ENCODE data around the gene ARHGAP26. TPM values are rescaled to one million over a fixed set of nuclear protein-coding genes. Genes with fewer than 3 reads are reported as not detected.

Gene ARHGAP26
- total RNA-seq, 1 donor from 2014 or later: 42.1 TPM

- no peak overlapping the region for H3K27ac ChIP-seq
- H3K4me1 ChIP-seq: no peaks in the 10 kb centered on the region
- DNase-seq (no peak), ATAC-seq (no peak)
- H3K36me3 ChIP-seq: no peaks in the 10 kb centered on the region
- intact Hi-C loops (cut with DNase I): no loop called here
- no peaks in the 10 kb centered on the region for H3K9me3 ChIP-seq
- H3K4me3 ChIP-seq: no peak overlapping the region
- no peaks in the 10 kb centered on the region for H3K27me3 ChIP-seq (ENCODE audit: low read depth)
- TF ChIP-seq CTCF (IDR thresholded peaks at IDR 0.05): no peak
These were observed 484.6 kb downstream of the ARHGAP26 start for GRCh38 chr5:143254819-143255218.

- no peak for TF ChIP-seq CTCF (IDR thresholded peaks at IDR 0.05)
- Histone ChIP-seq H3K4me1 (no peaks in the 10 kb centered on the region), H3K36me3 (no peaks in the 10 kb centered on the region), H3K4me3 (no peak overlapping the region), H3K27me3 (ENCODE audit: low read depth) (no peaks in the 10 kb centered on the region), H3K9me3 (no peaks in the 10 kb centered on the region), H3K27ac (no peak overlapping the region)
- intact Hi-C loops (cut with DNase I): no loop called here
- ATAC-seq: no peak
- no peak for DNase-seq
These were observed 488.5 kb downstream of the ARHGAP26 start for GRCh38 chr5:143258559-143259253.

- Histone ChIP-seq H3K27ac (no peak overlapping the region), H3K4me3 (no peak overlapping the region), H3K4me1 (no peaks in the 10 kb centered on the region), H3K36me3 (no peaks in the 10 kb centered on the region), H3K27me3 (ENCODE audit: low read depth) (no peaks in the 10 kb centered on the region), H3K9me3 (no peaks in the 10 kb centered on the region)
- TF ChIP-seq CTCF (IDR thresholded peaks at IDR 0.05): no peak
- no peak for DNase-seq
- no peak for ATAC-seq
- intact Hi-C loops (cut with DNase I): no loop called here
These were observed 489.1 kb downstream of the ARHGAP26 start for GRCh38 chr5:143259254-143259605.

GRCh38 chr5:143261748-143262392 lies 491.7 kb downstream of the ARHGAP26 start:
- ATAC-seq: peak in 1 of 2 donors; percentile 32
- intact Hi-C loops (cut with DNase I): no loop called here

More at GRCh38 chr5:143261748-143262392, 491.7 kb downstream of the ARHGAP26 start:
- DNase-seq: no peak
- Histone ChIP-seq H3K36me3 (no peaks in the 10 kb centered on the region), H3K9me3 (peaks cover 4% of the 10 kb centered on the region), H3K27ac (no peak overlapping the region), H3K4me3 (no peak overlapping the region), H3K4me1 (no peaks in the 10 kb centered on the region), H3K27me3 (ENCODE audit: low read depth) (no peaks in the 10 kb centered on the region)
- no peak for TF ChIP-seq CTCF (IDR thresholded peaks at IDR 0.05)
